ENCODE data around the gene KLF12. TPM values are rescaled to one million over a fixed set of nuclear protein-coding genes. Genes with fewer than 3 reads are reported as not detected.
A peak's percentile ranks its signal among the peaks of the same experiment; 100 is the strongest.

Gene KLF12
- 15.7 TPM for total RNA-seq

DNA sequence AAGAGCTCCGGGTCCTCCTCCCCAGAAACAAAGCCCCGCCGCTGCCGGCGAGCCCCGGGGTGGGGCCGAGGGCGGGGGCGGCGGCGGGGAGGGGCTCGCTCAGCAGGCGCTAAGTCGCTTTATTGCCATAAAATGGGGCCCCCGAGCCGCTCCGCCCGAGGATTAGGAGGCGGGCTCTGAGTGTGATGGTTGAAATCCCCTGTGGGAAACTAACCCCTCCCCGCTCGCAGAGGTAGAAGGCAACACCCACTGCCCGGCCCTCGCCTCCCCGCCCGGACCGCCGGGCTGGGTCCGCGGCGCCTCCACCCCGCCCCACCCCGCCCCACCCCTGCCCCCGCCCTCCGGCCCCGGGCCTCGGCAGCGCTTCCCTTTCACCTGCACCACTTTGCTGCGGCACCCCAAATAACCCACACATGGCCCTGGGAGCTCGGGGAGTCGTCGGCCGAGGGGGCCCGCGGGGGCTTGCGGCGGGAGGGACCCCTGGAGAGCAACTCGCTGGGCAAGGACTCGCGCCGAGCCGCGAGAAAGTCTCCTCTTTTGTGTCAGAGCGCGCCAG is at the start of gene KLF12:
Gene KLF12, minus strand, starts transcription at position 184 of the 556 bp plus-strand sequence.
- peak; percentile 71 for ATAC-seq
- peak; percentile 92 for DNase-seq (ENCODE audit: low spot score)

DNA sequence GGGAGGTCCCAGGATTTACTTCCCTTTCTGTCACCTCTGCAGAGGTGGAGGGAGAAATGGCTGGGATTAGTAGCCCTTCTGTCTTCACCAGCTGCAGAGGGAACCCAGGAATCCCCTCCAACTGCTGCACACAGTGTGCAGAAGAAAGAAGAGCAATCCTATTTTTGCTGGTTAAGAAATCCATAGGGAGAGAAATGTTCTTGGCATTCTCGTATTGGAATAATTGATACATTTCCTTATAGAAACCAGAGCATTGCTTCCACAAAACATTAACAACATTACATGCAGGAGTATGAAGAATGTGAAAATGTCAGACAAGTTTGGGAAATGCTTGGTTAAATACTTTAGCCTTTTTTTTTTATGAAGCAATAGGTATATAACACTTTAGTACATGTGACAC is 48.3 kb upstream of the KLF12 start:
- no peak for DNase-seq (ENCODE audit: low spot score)
- no peak for ATAC-seq

DNA sequence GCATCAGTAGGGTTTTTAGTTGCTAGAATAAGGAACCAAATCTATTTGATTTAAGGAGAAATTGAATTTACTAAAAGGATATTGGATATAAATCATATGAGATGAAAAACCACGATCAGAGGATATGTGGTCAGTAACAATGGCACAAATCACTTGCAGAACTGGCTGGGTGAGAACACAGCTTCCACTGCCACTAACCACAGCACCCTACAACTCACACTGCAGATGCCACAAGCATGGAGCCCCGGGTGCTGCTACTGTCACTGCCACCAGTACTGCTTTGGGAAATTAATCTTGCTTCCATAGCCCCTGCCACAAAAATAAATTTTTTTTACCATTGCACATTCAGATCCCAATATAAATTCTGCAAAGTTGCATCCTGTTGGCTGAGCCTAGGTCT is 40.6 kb upstream of the KLF12 start:
- no peak for DNase-seq (ENCODE audit: low spot score)
- no peak for ATAC-seq

DNA sequence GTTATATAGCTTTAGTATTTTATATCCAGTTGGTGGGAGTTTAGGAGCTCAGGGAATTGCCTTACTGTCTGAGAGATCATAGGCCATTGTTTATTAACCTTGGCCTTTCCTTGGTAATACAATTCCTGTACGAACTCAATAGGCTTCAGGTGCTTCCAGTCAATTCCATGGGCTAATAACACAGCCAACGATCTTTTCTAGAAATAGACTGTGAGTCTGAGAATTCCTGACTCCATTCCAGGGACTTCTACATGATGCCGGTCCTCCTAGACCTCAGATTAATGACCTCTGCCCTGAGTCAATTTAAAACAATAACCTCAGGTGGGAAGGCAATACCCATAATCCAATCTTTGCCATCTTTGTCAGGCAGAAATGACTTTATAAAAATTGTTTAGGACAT is 39.6 kb upstream of the KLF12 start:
- DNase-seq (ENCODE audit: low spot score) (no peak), ATAC-seq (no peak)

DNA sequence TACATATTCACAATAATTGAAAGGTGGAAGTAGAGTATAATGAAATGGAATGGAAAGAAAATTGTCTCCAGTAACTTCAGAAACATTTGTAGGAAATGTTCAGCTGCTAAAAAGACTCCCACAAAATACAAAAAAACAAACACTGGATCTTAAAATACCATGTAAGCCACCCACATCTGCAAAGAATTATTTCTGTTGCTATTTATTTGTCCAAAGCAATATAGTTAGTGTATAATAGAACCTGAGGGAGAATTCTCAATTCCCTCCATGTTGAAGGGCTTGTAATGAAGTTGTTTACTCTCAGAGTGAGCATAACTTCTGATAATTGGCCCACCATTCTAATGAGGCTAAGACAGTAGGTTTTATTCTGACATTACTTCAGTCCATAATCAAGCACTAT is 37.4 kb upstream of the KLF12 start:
- ATAC-seq (no peak), DNase-seq (ENCODE audit: low spot score) (no peak)

DNA sequence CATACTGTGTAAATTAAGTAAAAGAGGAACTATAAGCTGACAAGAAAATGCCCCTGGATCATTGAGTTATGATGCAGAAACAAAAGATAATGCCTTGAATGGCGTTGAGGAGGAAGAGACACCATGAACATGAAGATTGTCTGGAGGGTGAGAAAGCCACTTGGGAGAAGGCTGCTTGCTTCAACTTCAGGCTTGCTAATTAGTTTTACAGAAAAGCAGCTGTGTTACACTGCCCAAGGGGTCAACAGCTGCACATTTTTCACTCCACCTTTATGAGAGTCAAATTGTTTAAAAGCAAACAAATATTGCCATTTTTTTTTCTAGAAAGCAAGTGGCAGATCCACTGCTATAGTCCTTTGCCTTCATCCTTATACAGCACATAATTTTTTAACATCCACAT is 35.5 kb upstream of the KLF12 start:
- DNase-seq (ENCODE audit: low spot score) (no peak), ATAC-seq (no peak)

DNA sequence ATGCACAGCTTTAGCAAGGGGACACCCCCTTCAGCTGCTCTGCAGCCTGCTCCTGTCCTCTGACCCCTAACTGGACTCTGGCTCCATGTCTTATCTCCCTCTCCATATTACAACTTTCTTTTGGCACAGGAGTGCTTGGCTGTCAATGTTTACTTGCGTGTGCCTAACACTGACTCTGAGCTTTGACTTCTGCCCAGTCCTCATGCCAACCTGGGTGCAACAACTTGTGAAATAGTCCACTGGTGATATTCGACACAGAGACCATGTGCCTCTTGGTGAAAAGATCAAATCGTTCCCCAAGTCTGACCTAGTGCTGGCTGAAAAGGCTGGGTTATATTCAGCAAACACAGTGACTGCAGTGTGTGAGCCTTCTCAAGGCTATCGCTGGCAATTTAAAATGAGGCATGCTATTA is 34.1 kb upstream of the KLF12 start:
- peak; percentile 92 for ATAC-seq
- DNase-seq (ENCODE audit: low spot score), result peak; percentile 93

DNA sequence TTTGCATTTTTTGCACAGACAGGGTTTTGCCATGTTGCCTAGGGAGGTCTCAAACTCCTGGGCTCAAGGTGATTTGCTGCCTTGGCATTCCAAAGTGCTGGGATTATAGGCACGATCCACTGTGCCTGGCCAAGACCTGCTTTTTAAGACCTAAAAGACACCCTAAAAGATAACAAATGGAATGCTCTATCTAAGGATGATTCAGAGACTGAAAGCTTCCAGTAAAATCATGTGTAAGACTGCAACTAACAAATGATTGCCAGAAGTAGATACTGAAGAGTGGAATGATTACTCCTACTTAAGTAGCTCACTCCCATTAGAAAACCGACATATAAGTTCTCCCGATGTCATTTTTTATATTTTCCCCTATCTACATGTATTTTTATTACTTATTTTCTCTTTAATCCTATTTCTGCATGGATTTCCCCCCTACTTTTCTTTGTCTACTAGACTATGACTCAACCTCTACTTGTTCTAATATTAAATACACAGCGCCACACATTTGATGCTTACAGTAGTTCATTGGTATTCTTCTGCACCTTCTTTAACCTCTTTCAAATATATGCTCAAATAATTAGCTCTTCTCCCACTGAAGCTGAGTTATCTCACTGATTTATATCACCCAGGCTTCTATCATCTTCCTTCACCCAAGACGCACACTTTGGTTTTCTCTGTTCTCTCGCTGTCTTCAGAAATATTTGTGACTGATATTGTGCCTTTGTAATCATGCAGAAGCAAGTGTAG is 32.2 kb upstream of the KLF12 start:
- ATAC-seq (no peak), DNase-seq (ENCODE audit: low spot score) (no peak)

DNA sequence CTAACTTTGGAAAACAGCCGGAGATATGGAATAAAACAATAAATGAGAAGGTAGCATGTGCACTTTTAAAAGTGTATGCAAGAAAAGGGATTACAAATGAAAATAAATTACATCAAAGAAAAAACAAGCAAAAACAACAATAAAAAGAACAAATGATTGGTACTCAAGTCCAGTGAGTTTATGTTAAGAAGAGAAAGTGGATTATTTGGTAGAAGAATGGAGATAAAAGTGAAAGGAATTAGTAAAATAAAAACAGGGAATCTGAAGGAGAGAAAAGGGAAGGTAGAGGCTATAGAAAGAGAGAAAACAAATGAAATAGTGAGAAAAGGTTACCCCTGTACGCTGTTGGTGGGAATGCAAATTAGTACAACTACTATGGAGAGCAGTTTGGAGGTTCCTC is 28.6 kb upstream of the KLF12 start:
- DNase-seq (ENCODE audit: low spot score), result no peak
- no peak for ATAC-seq

DNA sequence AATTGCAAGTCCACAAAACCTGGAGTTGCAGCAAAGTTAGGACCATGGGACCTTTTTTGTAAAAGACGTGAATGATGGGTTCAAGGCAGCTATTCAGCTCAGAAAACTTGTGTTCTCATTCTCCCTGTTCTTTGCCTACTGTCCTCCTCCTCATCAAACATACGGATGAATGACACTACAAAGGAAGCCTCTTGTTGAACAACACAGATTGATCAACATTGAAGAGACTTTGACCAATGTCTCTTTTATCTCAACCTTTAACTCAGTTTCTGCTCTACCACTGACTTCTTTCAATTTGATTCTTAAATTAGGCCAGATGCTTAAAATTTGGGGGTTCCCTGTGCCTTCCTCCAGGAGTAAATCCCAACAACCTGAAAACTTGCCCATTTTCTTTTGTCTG is 27.9 kb upstream of the KLF12 start:
- peak; percentile 91 for ATAC-seq
- no peak for DNase-seq (ENCODE audit: low spot score)

DNA sequence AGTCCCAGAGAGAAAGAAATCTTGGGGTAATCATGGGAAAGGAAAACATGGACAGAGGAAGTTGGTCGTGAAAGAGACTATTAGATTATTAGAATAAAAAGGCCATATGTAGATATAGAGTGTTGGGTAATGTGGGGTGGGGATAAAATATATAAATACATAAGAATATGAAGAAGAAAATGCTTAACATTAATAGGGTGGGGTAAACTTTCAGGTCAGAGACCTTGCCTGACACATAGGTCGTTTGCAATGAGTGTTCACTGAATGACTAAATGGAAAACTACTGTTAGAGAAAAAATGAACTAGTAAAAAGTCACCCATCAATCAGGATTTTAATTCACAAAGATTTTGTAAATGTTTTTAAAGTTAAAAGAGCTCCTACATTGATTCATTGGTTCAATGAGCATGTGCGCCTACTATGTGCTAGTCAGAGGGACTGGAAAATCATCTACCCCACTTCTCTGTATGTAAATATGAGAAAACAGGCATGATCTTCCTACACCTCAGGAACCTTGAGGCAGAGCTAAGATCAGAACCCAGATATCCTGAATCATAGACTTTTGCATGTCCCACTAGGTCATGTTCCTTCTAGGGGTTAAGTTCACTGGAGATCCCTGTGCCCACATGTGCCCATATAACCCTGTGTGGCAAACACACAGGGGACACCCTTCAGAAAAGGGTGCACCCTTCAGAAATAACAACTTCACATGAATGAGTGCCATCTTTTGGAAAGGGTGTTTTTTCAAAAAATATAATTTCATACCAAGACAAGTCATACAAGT is 24.6 kb upstream of the KLF12 start:
- no peak for ATAC-seq
- no peak for DNase-seq (ENCODE audit: low spot score)

DNA sequence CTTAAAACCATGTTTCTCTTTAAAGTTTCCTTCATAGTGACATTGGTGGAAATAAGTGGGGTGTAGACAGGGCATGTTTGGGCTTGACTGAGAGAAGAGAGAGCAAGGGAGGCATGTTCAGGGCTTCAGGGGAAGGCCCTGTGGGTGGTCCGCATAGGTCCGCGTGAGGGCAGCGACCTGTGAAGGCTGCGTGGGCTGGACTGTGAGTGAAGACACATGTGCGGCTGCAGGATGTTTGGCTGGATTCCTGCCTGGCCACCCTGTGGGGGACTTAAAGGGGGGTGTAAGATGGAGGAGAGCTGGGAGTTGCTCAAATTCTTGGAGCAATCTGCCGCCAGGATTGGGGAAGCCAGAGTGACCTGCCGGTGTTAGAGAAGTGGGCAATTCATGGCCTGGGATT is 23.8 kb upstream of the KLF12 start:
- DNase-seq (ENCODE audit: low spot score), result no peak
- ATAC-seq, result no peak

DNA sequence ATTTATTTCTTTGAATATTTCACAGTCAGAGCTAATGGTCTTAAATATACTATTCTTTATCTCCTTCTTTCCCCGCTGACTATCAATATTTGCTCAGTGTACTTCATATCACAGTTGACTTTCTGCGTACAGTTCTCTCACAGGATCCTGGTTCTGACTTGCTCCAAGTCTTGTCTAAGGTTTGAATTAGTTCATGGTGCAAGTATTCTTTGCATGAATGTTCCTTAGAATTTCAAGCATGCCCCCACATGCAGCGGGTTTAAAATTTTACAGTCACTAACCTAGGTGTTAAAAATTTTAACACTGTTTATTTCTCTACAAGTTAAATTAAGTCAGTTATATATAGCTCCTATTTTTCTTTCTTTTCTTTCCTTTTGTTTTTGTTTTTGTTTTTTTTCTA is 20.8 kb upstream of the KLF12 start:
- no peak for ATAC-seq
- DNase-seq (ENCODE audit: low spot score), result no peak

DNA sequence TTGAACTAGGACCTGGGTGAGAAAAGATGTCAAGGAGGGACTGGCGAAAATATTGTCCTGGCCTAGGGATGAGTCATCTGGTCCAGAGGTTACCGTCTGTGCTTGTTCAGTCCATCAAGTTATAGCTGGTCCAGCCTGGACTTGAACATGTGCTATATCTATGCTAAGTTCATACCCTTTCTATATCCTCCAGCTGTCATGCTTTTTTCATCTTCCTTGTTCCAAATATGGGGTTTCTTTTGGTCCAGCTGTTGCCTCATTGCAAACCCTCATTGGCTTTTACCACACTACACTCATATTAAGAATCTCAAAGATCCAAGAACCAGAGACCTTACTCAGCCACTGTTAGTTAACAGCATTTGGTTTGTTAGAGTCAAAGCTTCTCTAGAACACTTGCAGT is 19.1 kb upstream of the KLF12 start:
- ATAC-seq, result peak; percentile 55
- DNase-seq (ENCODE audit: low spot score), result no peak

DNA sequence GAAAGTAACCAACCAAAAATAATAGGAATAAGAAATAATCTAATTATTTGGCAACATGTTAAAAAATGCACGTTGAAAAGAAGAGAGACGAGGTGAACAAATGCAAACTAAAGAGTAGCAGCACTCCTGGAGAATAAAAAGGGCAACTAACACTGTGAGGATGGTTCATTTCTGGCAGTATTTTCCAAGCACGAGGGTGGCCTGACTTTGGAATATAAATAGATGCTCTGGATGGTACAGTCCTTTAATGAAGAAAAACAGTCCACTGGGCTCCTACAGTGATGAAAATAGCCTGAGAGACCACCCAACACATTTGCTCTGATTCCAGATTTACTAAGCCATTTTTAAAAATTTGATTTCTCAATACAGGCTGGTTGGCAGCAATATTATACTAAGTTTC is 17.7 kb upstream of the KLF12 start:
- no peak for DNase-seq (ENCODE audit: low spot score)
- no peak for ATAC-seq

DNA sequence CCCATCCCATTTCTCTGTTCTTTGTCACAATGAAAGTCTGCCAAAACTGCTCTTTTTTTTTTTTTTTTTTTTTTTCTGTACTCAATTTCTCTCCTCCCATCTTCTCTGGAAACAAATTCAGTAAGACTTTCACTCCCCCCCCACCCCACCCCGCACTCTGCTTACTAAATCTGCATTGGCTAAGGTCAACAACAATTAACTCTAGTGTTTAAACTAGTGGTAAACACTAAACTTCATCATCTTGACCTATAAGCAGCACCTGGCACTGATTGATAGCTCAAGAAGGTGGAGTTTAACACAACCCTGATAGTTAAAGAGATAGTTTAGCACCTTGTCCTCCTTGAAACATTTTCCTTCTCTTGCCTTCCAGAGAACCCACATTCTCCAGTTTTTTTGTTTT is 14.1 kb upstream of the KLF12 start:
- no peak for ATAC-seq
- DNase-seq (ENCODE audit: low spot score), result no peak

DNA sequence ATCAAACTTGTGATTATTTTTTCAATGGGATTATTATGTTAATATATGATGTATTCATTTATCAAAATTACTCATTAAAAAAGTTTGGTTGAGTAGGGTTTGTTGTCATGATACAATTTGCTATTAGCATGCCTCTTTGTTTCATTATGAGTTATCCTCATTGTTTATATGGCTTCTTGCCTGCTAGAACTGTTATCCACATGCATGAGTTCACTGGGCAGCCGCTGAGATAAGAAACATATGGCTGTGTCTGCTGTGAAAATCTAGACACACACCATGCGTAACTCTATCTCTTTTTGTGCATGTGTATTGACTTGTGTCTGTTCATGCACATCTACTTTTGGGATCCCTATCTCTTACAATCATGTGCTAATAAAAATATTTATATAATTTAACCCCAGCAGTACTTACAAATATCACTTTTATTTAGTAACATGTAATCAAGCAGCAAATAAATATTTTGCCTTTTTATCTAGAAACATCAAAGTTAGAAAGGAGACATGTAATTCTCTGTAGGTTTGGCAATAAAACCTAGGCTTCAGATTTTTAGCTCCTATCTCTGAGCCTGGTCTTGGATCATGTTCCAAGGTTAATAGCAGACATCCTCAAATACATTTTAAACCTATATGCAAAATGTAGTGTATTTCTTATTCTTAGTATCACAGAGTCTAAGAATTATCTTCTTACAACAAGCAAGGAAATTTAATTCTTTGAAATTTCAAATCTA is 11.2 kb upstream of the KLF12 start:
- ATAC-seq, result no peak
- no peak for DNase-seq (ENCODE audit: low spot score)

DNA sequence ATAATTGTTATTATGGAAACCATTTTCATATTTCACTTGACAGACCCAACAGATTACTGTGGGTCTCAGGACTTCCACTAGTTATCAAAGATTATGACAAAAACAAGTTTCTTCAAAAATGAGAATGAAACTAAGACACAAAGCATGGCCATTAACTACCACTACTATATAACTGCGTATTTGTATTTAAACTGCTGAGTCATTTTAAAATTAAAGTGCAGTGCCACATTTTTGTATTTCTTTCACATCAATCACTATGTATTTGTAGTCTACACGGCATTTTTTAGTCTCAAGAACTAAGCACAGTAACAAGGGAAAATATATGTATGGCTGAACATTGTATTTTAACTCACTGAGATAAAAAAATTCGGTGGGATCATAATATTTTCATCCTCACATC is 10.1 kb upstream of the KLF12 start:
- ATAC-seq, result no peak
- DNase-seq (ENCODE audit: low spot score), result no peak

DNA sequence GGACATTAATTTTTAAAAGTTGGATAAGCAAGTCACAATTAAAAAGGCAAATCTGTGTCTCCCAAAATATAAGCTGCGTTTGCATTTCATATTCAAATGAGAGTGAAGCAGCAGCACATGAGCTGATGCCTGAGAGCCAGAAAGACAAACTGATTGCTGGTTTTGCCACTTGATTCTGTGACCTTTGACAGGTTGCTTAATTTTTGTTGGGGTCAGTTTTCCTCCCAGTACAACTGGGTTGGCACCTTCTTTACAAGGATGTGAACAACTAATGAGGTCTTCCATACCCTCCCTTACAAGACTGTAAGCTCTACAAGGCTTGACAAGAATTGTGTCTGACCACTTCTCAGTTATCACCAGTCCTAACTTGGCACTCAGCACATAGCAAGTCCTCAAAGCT is 8.1 kb upstream of the KLF12 start:
- ATAC-seq (peak; percentile 88), DNase-seq (ENCODE audit: low spot score) (no peak)

DNA sequence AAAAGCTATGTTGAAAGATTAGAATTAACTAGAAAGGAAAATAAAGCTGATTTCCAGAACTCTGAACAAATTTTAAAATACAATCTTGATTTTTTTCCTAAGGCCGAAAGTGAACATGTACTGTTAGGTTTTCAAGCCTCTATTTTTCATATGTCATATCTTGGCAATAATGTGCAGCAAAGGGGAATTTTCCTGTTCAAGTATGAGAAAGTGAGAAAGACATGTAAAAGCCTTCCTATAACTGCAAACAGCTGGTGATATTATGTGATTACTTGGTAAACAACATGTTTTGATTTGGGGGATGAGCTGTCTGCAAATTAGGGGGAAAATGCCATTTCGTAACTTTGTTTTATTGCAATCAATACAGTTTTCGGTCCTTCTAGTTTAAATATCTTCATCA is 4.0 kb upstream of the KLF12 start:
- no peak for ATAC-seq
- no peak for DNase-seq (ENCODE audit: low spot score)

DNA sequence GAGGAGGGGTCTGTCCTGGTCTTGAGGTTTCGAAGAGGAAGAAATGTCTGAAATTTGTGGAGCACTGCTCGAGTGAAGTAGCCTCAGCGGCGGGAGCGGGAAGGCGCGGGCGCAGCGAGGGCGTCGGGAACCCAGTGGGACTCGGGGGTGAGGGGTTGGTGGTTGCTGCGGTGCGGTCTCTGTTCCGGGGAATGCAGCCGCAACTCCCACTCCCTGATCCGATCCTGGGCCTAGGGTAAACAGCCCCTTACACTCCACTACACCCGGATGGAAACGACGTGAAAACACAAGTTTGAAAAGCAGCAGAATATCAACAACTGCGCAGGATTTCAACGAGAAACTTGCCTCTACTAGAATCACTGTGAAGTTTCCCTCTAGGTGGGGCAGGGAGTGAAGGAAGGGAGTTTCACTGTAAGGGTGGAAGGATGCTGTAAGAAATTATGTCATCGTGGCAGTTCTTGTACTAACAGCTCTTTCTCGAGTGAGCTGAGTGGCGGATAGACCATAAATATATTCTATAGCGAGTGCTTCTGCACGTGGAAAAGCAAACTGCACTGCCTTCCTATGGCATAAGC is 2.0 kb upstream of the KLF12 start:
- DNase-seq (ENCODE audit: low spot score), result no peak
- no peak for ATAC-seq
